Adrenal gland (tissue), 12 donors: Measurements from ENCODE around the gene EIPR1. TPM values are rescaled to one million over a fixed set of nuclear protein-coding genes. Genes with fewer than 3 reads are reported as not detected.

ENCODE experiments used
- DNase-seq, 7 donors: peaks; one replicate each; pipeline ENCODE4 v3.0.0-alpha.2; 2019 to 2020
- H3K27ac ChIP-seq, 5 donors: fragments of 200-600 bp; sonication (generic) in 4 of 5; 1 replicate in 3 of 5; 2 replicates in 2 of 5; pipeline versions ENCODE4 v1.5.1 to v1.8.0; 2016 to 2020; ENCODE audit warnings: mild to moderate bottlenecking in 1 of 5
- H3K27me3 ChIP-seq: fragments of 200-600 bp; 2 replicates; pipeline ENCODE4 v1.8.0; 2021
- H3K36me3 ChIP-seq, 2 donors: fragments of 200-600 bp; replicated peaks in 1 of 2; 1 replicate in 1 of 2; 2 replicates in 1 of 2; pipeline versions ENCODE4 v1.5.1 to v1.8.0; 2018 to 2022
- H3K4me1 ChIP-seq, 2 donors: fragments of 200-600 bp; replicated peaks in 1 of 2; 1 replicate in 1 of 2; 2 replicates in 1 of 2; pipeline versions ENCODE4 v1.5.1 to v1.8.0; 2018 to 2021
- H3K4me3 ChIP-seq, 4 donors: fragments of 200-600 bp; sonication (generic) in 3 of 4; one replicate each; pipeline ENCODE4 v1.5.1; 2016 to 2018
- H3K9me3 ChIP-seq, 3 donors: fragments of 200-600 bp; sonication (generic) in 1 of 3; replicated peaks in 1 of 3; 1 replicate in 2 of 3; 2 replicates in 1 of 3; pipeline versions ENCODE4 v1.5.1 to v1.8.0; 2016 to 2021
- CTCF ChIP-seq, 6 experiments: fragments of 450-650 bp in 4 of 6; fragments of 200-600 bp in 2 of 6; sonication (generic) in 1 of 6; IDR thresholded peaks; 1 replicate in 5 of 6; 2 replicates in 1 of 6; pipeline versions ENCODE4 v1.5.1 to v1.8.0; 2016 to 2021; ENCODE audit warnings: antibody characterized with exemption in 6 of 6, mild to moderate bottlenecking in 2 of 6, moderate library complexity in 1 of 6
- POLR2A ChIP-seq, 2 donors: fragments of 450-650 bp; IDR thresholded peaks; one replicate each; pipeline ENCODE4 v1.6.1; 2017; ENCODE audit warnings: antibody characterized with exemption in 2 of 2, mild to moderate bottlenecking in 2 of 2, moderate library complexity in 1 of 2
- WGBS, 4 donors: extraction: QIAGEN DNeasy Blood & Tissue Kit in 2 of 4; methylation state at CpG; one replicate each; pipeline versions ENCODE4 v1.1.5 to v1.1.7; 2013 to 2017; 5-methylcytosine and 5-hydroxymethylcytosine counted together
- intact Hi-C, 2 donors: fragments of 100-400 bp; cut with DNase I; formaldehyde crosslinking; loops; one replicate each; pipeline versions ENCODE4 v1.14.1 to v1.15.0; 2022 to 2023
- polyA plus RNA-seq, 3 donors: library from polyadenylated mRNA; stranded (reverse); fragments of 200-250 nt in 2 of 3; fragments of 350-450 nt in 1 of 3; fragmentation: Illumina TruSeq in 1 of 3; extraction: RNeasy Lipid Tissue Mini Kit (QIAGEN cat#74804) in 1 of 3; gene quantifications; one replicate each; pipeline ENCODE4 v1.2.3, GENCODE V29; 2013 to 2014
- total RNA-seq, 9 donors: library from RNA; depleted of rRNA in 4 of 9; stranded (reverse); fragments of >200 nt in 4 of 9; fragments of 120-200 nt in 1 of 9; fragmentation: NEBNext Ultra II Directional in 1 of 9; extraction: Animal tissue kit (Norgen Biotek cat#: 25700) in 1 of 9; gene quantifications; one replicate each; pipeline versions ENCODE4 v1.1.0 to v1.2.4, GENCODE V29; 2013 to 2023
- donor health status: healthy with polysubstance abuse.
- donor health status: Bipolar disorder and iron deficiency.
- donor health status: DM: yes; HTN: yes; CAD: no.
- donor health status: DM: no; HTN: no; CAD: no.
- donor health status: DM: no; HTN: no; CAD: no.
- donor health status: DM: yes; HTN: yes; CAD: no.

Gene EIPR1
- total and polyA plus RNA-seq, 12 donors = 10.3 to 37.9 (median 28.5) TPM

GRCh38 chr2:3305952-3306351, 71.7 kb downstream of the EIPR1 start:
- 84 to 95% (median 92%) methylated on average over 12 of the region's 12 CpGs for WGBS, 4 donors
- Histone ChIP-seq H3K27ac (no peak overlapping the region), H3K4me3 (no peak overlapping the region), H3K27me3 (no peaks in the 10 kb centered on the region), H3K9me3 (no peaks in the 10 kb centered on the region), H3K4me1 (peaks cover 5 to 19% of the 10 kb centered on the region in 2 donors), H3K36me3 (no peaks in the 10 kb centered on the region)
- DNase-seq = no peak
- TF ChIP-seq POLR2A (IDR thresholded peaks at IDR 0.05) (no peak), CTCF (IDR thresholded peaks at IDR 0.05) (no peak)
- intact Hi-C loops = loop anchor here in 1 of 2 donors (10.0 kb wide), 1 partner anchor 301 kb away; no protein-coding TSS in a partner anchor

- peaks cover 5 to 24% of the 10 kb centered on the region in 2 donors for H3K4me1 ChIP-seq
- no peak overlapping the region for H3K27ac ChIP-seq
- no peak overlapping the region for H3K4me3 ChIP-seq
- H3K9me3 ChIP-seq = no peaks in the 10 kb centered on the region
- no peak for TF ChIP-seq POLR2A (IDR thresholded peaks at IDR 0.05)
- no peak for TF ChIP-seq CTCF (IDR thresholded peaks at IDR 0.05)
- intact Hi-C loops = loop anchor here in 1 of 2 donors (10.0 kb wide), 1 partner anchor 301 kb away; no protein-coding TSS in a partner anchor
- DNase-seq = no peak
- 93 to 95% (median 94%) methylated on average over 9 of the region's 9 CpGs for WGBS, 4 donors
- H3K27me3 ChIP-seq = no peaks in the 10 kb centered on the region
- no peaks in the 10 kb centered on the region for H3K36me3 ChIP-seq
Measured at GRCh38 chr2:3305431-3305830, 72.2 kb downstream of the EIPR1 start.

- intact Hi-C loops = loop anchor here in 1 of 2 donors (10.0 kb wide), 1 partner anchor 299 kb away; no protein-coding TSS in a partner anchor
- no peaks in the 10 kb centered on the region for H3K9me3 ChIP-seq
- peak; percentile 90 to 98 (median 96) for DNase-seq
- no peaks in the 10 kb centered on the region for H3K27me3 ChIP-seq
- H3K4me3 ChIP-seq = peak overlapping the region in 1 of 4 donors; percentile 44
- WGBS, 4 donors = 36 to 53% (median 41%) methylated on average over 25 to 34 of the region's 34 CpGs
- H3K36me3 ChIP-seq = no peaks in the 10 kb centered on the region
- H3K27ac ChIP-seq = peak overlapping the region; percentile 76 to 99 (median 93)
- peaks cover 5 to 29% of the 10 kb centered on the region in 2 donors for H3K4me1 ChIP-seq
- TF ChIP-seq POLR2A (IDR thresholded peaks at IDR 0.05) (peak in 1 of 2 donors; percentile 50), CTCF (IDR thresholded peaks at IDR 0.05) (peak; percentile 93 to 98 (median 96))
Measured at GRCh38 chr2:3303583-3304406, 73.8 kb downstream of the EIPR1 start.

- peak; percentile 47 to 90 (median 83) for DNase-seq
- Histone ChIP-seq H3K27me3 (no peaks in the 10 kb centered on the region), H3K27ac (peak overlapping the region; percentile 76 to 99 (median 93)), H3K4me1 (peaks cover 5 to 31% of the 10 kb centered on the region in 2 donors), H3K9me3 (no peaks in the 10 kb centered on the region), H3K4me3 (peak overlapping the region in 1 of 4 donors; percentile 44), H3K36me3 (no peaks in the 10 kb centered on the region)
- 39 to 58% (median 47%) methylated on average over 12 to 25 of the region's 25 CpGs for WGBS, 4 donors
- TF ChIP-seq CTCF (IDR thresholded peaks at IDR 0.05) (no peak), POLR2A (IDR thresholded peaks at IDR 0.05) (peak; percentile 28 to 70)
- intact Hi-C loops = loop anchor here in 1 of 2 donors (10.0 kb wide), 1 partner anchor 298 kb away; no protein-coding TSS in a partner anchor
Measured at GRCh38 chr2:3302751-3303582, 74.7 kb downstream of the EIPR1 start.
